HG03457 (cell line): ENCODE measurements around the gene CDH19.
"Not testable (repeated sequence)": the region's sequence is repeated elsewhere in the genome, so short reads cannot be mapped to it uniquely, and the experiment has no call there.

Experiments
- ATAC-seq: cut with Tn5 transposase; IDR thresholded peaks from one replicate; pipeline ENCODE4 v1.9.1; 2021; ENCODE audit warnings: moderate number of reproducible peaks; ENCODE audit not compliant: unreplicated experiment

CDH19 gene

DNA sequence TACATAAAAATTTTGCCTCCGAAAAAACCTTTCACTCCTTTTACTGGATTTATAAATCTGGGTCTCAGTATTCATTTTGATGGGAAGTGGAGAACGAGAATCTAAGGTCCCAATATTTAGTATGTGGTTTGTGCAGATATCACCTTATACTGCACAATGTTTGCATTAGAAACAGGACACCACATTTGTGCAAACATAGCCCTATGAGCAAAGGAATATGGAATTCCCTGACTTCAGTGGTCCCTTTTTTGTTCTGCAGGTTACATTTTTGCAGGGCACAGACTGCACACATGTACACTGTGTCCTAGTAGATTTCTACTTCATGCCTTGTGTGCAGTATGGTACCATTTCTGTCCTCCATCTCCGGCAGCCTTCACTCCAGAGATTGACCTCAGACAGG is 130.0 kb downstream of the CDH19 start:
- no peak for ATAC-seq

DNA sequence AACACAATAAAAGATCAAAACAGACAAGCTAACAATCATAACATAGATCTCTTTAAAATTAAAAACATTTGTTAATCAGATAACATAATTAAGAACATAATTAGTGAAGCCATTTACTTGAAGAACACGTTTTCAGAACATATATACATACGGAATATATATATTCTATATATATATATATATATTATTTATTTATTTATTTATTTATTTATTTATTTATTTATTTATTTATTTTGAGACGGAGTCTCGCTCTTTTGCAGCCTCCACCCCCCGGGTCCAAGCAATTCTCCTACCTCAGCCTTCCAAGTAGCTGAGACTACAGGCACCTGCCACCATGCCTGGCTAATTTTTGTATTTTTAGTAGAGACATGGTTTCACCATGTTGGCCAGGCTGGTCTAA is 137.7 kb downstream of the CDH19 start:
- ATAC-seq = not testable (repeated sequence)

DNA sequence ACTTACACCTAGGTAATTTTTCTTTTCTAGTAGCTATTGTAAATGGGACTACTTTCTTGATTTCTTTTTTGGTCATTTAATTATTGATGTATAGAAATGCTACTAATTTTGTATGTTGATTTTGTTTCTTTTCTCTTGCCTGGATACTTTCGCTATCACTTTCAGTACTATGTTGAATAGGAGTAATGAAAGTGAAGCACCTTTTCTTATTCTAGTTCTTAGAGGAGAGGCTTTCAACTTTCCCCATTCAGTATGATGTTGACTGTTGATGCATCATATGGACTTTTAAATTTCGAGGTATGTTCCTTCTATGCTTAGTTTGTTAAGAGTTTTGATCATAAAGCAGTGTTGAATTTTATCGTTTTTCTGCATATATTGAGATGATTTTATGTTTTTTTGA is 142.5 kb downstream of the CDH19 start:
- ATAC-seq = no peak

DNA sequence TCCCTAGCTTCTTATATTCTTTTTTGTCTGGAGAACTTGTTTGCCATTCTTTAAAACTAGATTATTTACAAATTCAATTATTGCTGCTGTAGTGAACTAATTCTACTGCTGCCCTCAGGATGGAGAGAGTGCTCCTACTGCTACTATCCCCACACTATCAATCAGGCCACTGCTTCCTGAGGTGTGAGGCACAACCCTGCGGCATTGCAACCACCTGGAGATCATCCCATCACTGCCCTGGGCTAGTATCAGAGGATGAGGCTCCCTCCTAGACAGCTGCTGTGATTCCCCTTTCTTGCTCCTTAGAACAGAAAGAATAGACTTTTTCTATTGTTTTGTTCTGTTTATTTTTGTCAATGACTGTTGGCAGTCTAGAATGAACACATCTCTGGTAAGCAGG is 146.6 kb downstream of the CDH19 start:
- ATAC-seq = no peak
